B cell (primary cell): Measurements from ENCODE around the gene MYO5C. TPM values are rescaled to one million over a fixed set of nuclear protein-coding genes. Genes with fewer than 3 reads are reported as not detected.
"Not testable (repeated sequence)": the region's sequence is repeated elsewhere in the genome, so short reads cannot be mapped to it uniquely, and the experiment has no call there.

Experiments
- ATAC-seq: fragments of 200-7000 bp; cut with Tn5 transposase; one replicate; pipeline ENCODE4 v1.10.0; 2021; ENCODE audit warnings: low read depth, mild to moderate bottlenecking, moderate number of reproducible peaks, moderate library complexity
- CTCF ChIA-PET: fragments of 350-600 bp; sonication (Branson Sonifier 250); formaldehyde crosslinking; loops from one replicate; lab custom pipeline; 2021; ENCODE audit warnings: antibody characterized with exemption, inconsistent platforms; lab: Charles Lee
- POLR2A ChIA-PET: fragments of 350-600 bp; sonication (Branson Sonifier 250); formaldehyde crosslinking; loops from one replicate; lab custom pipeline; 2021; ENCODE audit warnings: antibody characterized with exemption; lab: Charles Lee
- DNase-seq: peaks from one replicate; pipeline ENCODE4 v3.0.0; 2013
- H2AFZ ChIP-seq: 2 replicates; pipeline ENCODE4 v1.6.1; 2012; ENCODE audit warnings: mild to moderate bottlenecking, low read depth, low read length; ENCODE audit not compliant: insufficient read depth, poor library complexity, severe bottlenecking
- H3K27ac ChIP-seq, 2 donors: 1 replicate in 1 of 2; 2 replicates in 1 of 2; pipeline ENCODE4 v1.5.1; 2012 to 2013; ENCODE audit warnings: low read length in 2 of 2, mild to moderate bottlenecking in 2 of 2, moderate library complexity in 1 of 2
- H3K27me3 ChIP-seq, 4 experiments: fragments of 200-600 bp in 1 of 4; sonication (generic) in 1 of 4; replicated peaks in 1 of 4; 1 replicate in 2 of 4; 2 replicates in 2 of 4; pipeline versions ENCODE4 v1.6.1 to v1.7.0; 2013 to 2016; ENCODE audit warnings: low read length in 3 of 4, mild to moderate bottlenecking in 2 of 4, mixed read lengths in 1 of 4, moderate library complexity in 1 of 4; ENCODE audit not compliant: insufficient read depth in 4 of 4, control insufficient read depth in 3 of 4; ENCODE audit errors: control extremely low read depth in 1 of 4
- H3K36me3 ChIP-seq, 2 experiments: replicated peaks in 1 of 2; 1 replicate in 1 of 2; 2 replicates in 1 of 2; pipeline versions ENCODE4 v1.6.1 to v1.7.1; 2013; ENCODE audit warnings: low read length in 1 of 2; ENCODE audit not compliant: insufficient read depth in 2 of 2, control insufficient read depth in 1 of 2; ENCODE audit errors: control extremely low read depth in 1 of 2, extremely low read depth in 1 of 2
- H3K4me1 ChIP-seq, 2 donors: fragments of 200-600 bp in 1 of 2; sonication (generic) in 1 of 2; 1 replicate in 1 of 2; 2 replicates in 1 of 2; pipeline versions ENCODE4 v1.5.1 to v1.6.1; 2013 to 2017; ENCODE audit warnings: low read length in 2 of 2; ENCODE audit not compliant: control insufficient read depth in 2 of 2, insufficient read depth in 2 of 2
- H3K4me2 ChIP-seq: replicated peaks from 2 replicates; pipeline ENCODE3; 2012; ENCODE audit warnings: mild to moderate bottlenecking, low read depth, low read length; ENCODE audit not compliant: poor library complexity, severe bottlenecking
- H3K4me3 ChIP-seq, 5 experiments: fragments of 200-600 bp in 1 of 5; sonication (generic) in 1 of 5; 1 replicate in 3 of 5; 2 replicates in 2 of 5; pipeline versions ENCODE4 v1.5.1 to v1.7.0; 2011 to 2016; ENCODE audit warnings: low read length in 4 of 5, mild to moderate bottlenecking in 4 of 5, low read depth in 2 of 5, control low read depth in 1 of 5, moderate library complexity in 1 of 5; ENCODE audit not compliant: insufficient read depth in 1 of 5; ENCODE audit errors: control extremely low read depth in 1 of 5, extremely low read depth in 1 of 5
- H3K79me2 ChIP-seq: fragments of 200-600 bp; sonication (generic); one replicate; pipeline ENCODE4 v1.6.0; 2016; ENCODE audit warnings: low read length; ENCODE audit not compliant: control insufficient read depth, insufficient read depth
- H3K9ac ChIP-seq: fragments of 200-600 bp; sonication (generic); 2 replicates; pipeline ENCODE4 v1.6.1; 2017; ENCODE audit warnings: mild to moderate bottlenecking, low read length, moderate library complexity
- H3K9me3 ChIP-seq, 3 donors: one replicate each; pipeline versions ENCODE4 v1.6.1 to v1.7.1; 2013; ENCODE audit warnings: low read length in 2 of 3; ENCODE audit not compliant: control insufficient read depth in 2 of 3, insufficient read depth in 1 of 3; ENCODE audit errors: control extremely low read depth in 1 of 3
- H4K20me1 ChIP-seq: 2 replicates; pipeline ENCODE4 v1.6.0; 2012; ENCODE audit warnings: mild to moderate bottlenecking, low read length; ENCODE audit not compliant: insufficient read depth, control insufficient read depth, poor library complexity, severe bottlenecking
- H3K27ac Mint-ChIP-seq: one replicate; pipeline ENCODE4 v1.8.0; 2021; ENCODE audit warnings: mixed read lengths
- H3K27me3 Mint-ChIP-seq: one replicate; pipeline ENCODE4 v1.8.0; 2021; ENCODE audit warnings: mixed read lengths
- H3K4me1 Mint-ChIP-seq: one replicate; pipeline ENCODE4 v1.8.0; 2021; ENCODE audit warnings: mixed read lengths
- H3K4me3 Mint-ChIP-seq: one replicate; pipeline ENCODE4 v1.8.0; 2021; ENCODE audit warnings: mixed read lengths
- H3K9me3 Mint-ChIP-seq: one replicate; pipeline ENCODE4 v1.8.0; 2022; ENCODE audit warnings: mixed read lengths; ENCODE audit not compliant: insufficient read depth
- CTCF ChIP-seq: fragments of 200-600 bp; IDR thresholded peaks from one replicate; pipeline ENCODE4 v1.8.0; 2022; ENCODE audit warnings: antibody characterized with exemption, mild to moderate bottlenecking
- EZH2 ChIP-seq: IDR thresholded peaks from 2 replicates; pipeline ENCODE4 v1.6.1; 2012; ENCODE audit warnings: borderline replicate concordance, low read depth, mild to moderate bottlenecking, moderate library complexity, low read length; ENCODE audit not compliant: insufficient read depth, poor library complexity, severe bottlenecking
- WGBS: methylation state at CpG from one replicate; pipeline ENCODE4 v1.1.5; 2013; ENCODE audit warnings: missing lambda C conversion rate; ENCODE audit not compliant: insufficient coverage; 5-methylcytosine and 5-hydroxymethylcytosine counted together
- intact Hi-C: fragments of 100-400 bp; cut with micrococcal nuclease; formaldehyde crosslinking; loops from one replicate; pipeline ENCODE4 v1.10.0; 2022
- polyA plus RNA-seq: library from polyadenylated mRNA; depleted of rRNA; stranded (reverse); fragments of >200 nt; gene quantifications from 2 replicates; pipeline ENCODE4 v1.2.3, GENCODE V29; 2012
- total RNA-seq, 2 donors: library from RNA; stranded (reverse); fragments of 120-200 nt in 1 of 2; gene quantifications; 1 replicate in 1 of 2; 2 replicates in 1 of 2; pipeline versions ENCODE4 v1.2.3 to v1.2.4, GENCODE V29; 2013 to 2022

MYO5C gene
- total and polyA plus RNA-seq, 2 donors (not counting 1 experiment from before 2014, with no cell fraction given): 0.54 to 4.5 TPM

- no peaks in the 10 kb centered on the region for H3K9me3 ChIP-seq
- no peaks in the 10 kb centered on the region for H3K27me3 Mint-ChIP-seq
- no peak overlapping the region for H3K4me3 Mint-ChIP-seq
- H3K4me1 Mint-ChIP-seq: peaks cover 52% of the 10 kb centered on the region
- H3K4me3 ChIP-seq: no peak overlapping the region
- no peak overlapping the region for H2AFZ ChIP-seq
- ChIA-PET CTCF (interaction anchor here (0.6 to 24.5 kb wide), 4 partner anchors 8 to 466 kb away, joined by 3 to 512 read pairs (median 56); no protein-coding TSS in a partner anchor), POLR2A (interaction anchor here (0.7 kb wide), 1 partner anchor 18 kb away, joined by 6 read pairs; no protein-coding TSS in a partner anchor)
- no peak overlapping the region for H3K27ac ChIP-seq
- no peaks in the 10 kb centered on the region for H3K36me3 ChIP-seq
- no peaks in the 10 kb centered on the region for H3K9me3 Mint-ChIP-seq
- H3K4me2 ChIP-seq: no peak overlapping the region
- ATAC-seq (no peak), DNase-seq (no peak)
- H3K27ac Mint-ChIP-seq: peak overlapping the region; percentile 34
- no peaks in the 10 kb centered on the region for H4K20me1 ChIP-seq
- no peaks in the 10 kb centered on the region for H3K27me3 ChIP-seq
- H3K9ac ChIP-seq: no peak overlapping the region
- intact Hi-C loops: no loop called here
- peaks cover 10 to 40% of the 10 kb centered on the region in 2 donors for H3K4me1 ChIP-seq
- no peak for TF ChIP-seq CTCF
- no peak for TF ChIP-seq EZH2
- no peaks in the 10 kb centered on the region for H3K79me2 ChIP-seq
- 61% methylated on average over 2 of the region's 4 CpGs for WGBS
Observed at GRCh38 chr15:52241489-52241888, 54.1 kb downstream of the MYO5C start.

GRCh38 chr15:52240166-52240565 is 55.4 kb downstream of the MYO5C start:
- Histone ChIP-seq H3K4me3 (no peak overlapping the region), H3K27ac (no peak overlapping the region), H4K20me1 (no peaks in the 10 kb centered on the region), H3K9me3 (no peaks in the 10 kb centered on the region), H2AFZ (no peak overlapping the region), H3K9ac (no peak overlapping the region), H3K4me2 (no peak overlapping the region), H3K36me3 (no peaks in the 10 kb centered on the region), H3K27me3 (no peaks in the 10 kb centered on the region), H3K79me2 (no peaks in the 10 kb centered on the region), H3K4me1 (peaks cover 23 to 53% of the 10 kb centered on the region in 2 donors)
- Mint-ChIP-seq H3K4me3 (no peak overlapping the region), H3K9me3 (no peaks in the 10 kb centered on the region), H3K27ac (no peak overlapping the region), H3K4me1 (peaks cover 64% of the 10 kb centered on the region), H3K27me3 (no peaks in the 10 kb centered on the region)
- TF ChIP-seq CTCF: no peak
- no peak for TF ChIP-seq EZH2
- no peak for DNase-seq
- intact Hi-C loops: no loop called here
- ChIA-PET POLR2A (interaction anchor here (0.7 kb wide), 1 partner anchor 226 kb away, joined by 7 read pairs; no protein-coding TSS in a partner anchor), CTCF (interaction anchor here (1.3 to 24.5 kb wide), 4 partner anchors 15 to 69 kb away, joined by 4 to 512 read pairs (median 58); no protein-coding TSS in a partner anchor)
- whole genome bisulfite sequencing: no CpG with 5 or more reads among the region's 3 CpGs
- no peak for ATAC-seq

- 97% methylated on average over 12 of the region's 13 CpGs for WGBS
- H3K9ac ChIP-seq, DNase-seq, H3K27me3 ChIP-seq, H3K79me2 ChIP-seq, H3K27ac Mint-ChIP-seq, H3K4me2 ChIP-seq, H3K27me3 Mint-ChIP-seq, H3K27ac ChIP-seq, H4K20me1 ChIP-seq, H3K4me3 Mint-ChIP-seq, H3K9me3 Mint-ChIP-seq, intact Hi-C loops, H3K36me3 ChIP-seq, ATAC-seq, H3K9me3 ChIP-seq, H3K4me3 ChIP-seq, H2AFZ ChIP-seq: not testable (repeated sequence)
- H3K4me1 ChIP-seq: peaks cover 34 to 62% of the 10 kb centered on the region in 2 donors
- H3K4me1 Mint-ChIP-seq: peaks cover 70% of the 10 kb centered on the region
- ChIA-PET POLR2A (interaction anchor here (0.6 kb wide), 1 partner anchor 321 kb away, joined by 3 read pairs; no protein-coding TSS in a partner anchor), CTCF (interaction anchor here (1.3 to 24.5 kb wide), 4 partner anchors 14 to 70 kb away, joined by 4 to 512 read pairs (median 58); no protein-coding TSS in a partner anchor)
Observed at GRCh38 chr15:52238989-52239525, 56.5 kb downstream of the MYO5C start.
